NCI-H128 (cell line): Measurements from ENCODE around the gene RNF208.
"Not testable (repeated sequence)": the region's sequence is repeated elsewhere in the genome, so short reads cannot be mapped to it uniquely, and the experiment has no call there.

Source experiments
- DNase-seq: peaks from one replicate; lab custom pipeline; 2025; ENCODE audit not compliant: unreplicated experiment; lab: John Stamatoyannopoulos, UW

The RNF208 gene

GRCh38 chr9:137240318-137240840 lies 18.3 kb upstream of the RNF208 start:
- DNase-seq: peak; percentile 49

DNA sequence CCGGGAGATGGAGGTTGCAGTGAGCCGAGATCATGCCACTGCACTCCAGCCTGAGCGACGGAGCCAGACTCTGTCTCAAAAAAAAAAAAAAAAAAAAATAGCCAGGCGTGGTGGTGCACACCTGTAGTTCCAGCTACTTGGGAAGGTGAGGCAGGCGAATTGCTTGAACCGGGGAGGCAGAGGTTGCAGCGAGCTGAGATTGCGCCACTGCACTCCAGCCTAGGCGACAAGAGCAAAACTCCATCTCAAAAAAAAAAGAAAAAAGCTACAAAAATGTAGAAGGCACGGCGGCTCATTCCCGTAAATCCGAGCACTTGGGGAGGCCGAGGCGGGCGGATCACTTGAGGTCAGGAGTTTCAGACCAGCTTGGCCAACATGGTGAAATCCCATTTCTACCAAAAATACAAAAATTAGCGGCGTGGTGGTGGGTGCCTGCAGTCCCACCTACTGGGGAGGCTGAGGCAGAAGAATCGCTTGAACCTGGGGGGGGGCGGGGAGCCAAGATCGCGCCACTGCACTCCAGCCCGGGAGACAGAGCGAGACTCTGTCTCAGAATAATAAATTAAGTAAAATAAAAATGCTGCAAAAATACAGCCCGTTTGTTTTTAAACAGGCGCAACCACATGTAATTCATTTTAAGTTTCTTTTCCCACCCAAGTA lies 17.6 kb upstream of the RNF208 start:
- not testable (repeated sequence) for DNase-seq

DNA sequence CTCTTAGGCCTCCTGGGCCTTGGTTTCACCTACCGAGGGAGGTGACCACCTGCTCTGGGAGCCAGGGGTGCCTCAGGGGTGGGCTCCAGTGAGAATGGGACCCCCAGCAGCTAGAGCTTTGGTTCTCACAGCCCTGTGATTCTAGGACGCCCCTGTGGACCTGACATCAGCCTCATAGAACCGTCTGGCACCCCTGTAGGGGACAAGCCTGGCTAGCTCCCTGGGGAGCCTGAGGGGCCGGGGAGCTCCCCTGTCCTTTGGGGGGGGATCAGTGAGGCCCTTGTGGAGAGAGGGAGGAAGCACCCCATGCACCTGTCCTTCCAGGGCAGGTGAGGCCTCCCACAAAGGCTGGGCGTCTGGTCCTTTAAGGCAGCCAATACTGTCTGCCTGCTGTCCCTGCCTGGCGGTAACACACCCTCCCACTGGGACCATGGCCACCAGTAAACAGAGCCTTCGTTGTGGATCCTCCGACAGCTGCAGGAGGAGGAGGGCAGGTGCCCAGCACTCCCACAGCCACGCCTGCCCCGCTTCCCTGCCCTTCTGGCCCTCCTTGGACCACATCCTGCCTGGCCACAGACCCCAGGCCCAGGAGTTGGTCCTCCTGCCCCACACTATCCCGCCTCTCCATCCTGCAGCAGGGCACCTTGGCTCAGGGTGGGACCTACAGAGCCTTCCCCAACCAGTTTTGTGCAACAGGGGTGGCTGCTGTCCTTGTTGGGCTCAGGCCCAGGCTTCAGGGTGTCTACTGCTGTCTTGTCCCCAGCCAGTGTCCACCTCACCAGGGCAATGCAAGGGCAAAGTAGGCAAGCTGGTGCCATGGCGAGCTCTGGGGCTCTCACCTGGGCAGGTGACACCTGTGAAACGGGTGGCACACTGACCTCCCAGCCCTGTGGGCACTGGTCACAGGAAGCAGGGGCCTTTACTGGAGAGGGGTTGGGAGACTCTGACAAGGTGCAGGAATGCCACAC lies 16.0 kb upstream of the RNF208 start:
- DNase-seq: no peak

GRCh38 chr9:137236936-137237421 lies 14.9 kb upstream of the RNF208 start:
- DNase-seq: peak; percentile 31

DNA sequence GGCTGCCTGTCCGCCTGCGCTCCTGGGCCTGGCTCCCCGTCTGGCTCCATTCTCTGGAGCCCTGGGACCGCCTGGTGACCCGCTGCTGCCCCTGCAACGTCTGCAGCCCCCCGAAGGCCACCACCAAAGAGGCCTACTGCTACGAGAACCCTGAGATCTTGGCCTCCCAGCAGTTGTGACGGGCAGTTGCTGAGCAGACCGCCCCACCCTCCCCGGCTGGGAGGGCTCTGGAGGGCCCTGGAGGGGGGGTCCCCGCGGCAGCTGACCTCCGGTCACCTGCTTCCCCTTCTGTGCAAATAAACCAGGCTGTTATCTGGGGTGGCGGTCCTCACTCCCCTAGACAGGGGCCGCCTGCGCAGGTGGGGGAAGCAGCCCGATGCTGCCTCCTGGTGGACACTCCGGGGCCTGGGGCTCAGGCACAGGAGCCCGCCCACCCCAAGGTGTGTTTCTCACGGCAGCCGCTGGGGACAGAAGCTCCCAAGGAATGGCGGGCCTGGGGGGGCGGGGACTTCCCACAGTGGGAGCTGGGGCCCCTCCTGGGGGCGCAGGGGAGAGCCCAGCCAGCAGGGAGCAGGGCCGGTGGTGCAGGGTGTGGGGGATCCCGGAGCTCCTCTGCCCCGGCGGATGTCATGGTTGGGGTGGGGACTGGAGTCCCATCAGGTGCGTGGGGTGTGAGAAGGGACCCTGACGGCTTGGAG lies 14.3 kb upstream of the RNF208 start:
- peak; percentile 81 for DNase-seq

- no peak for DNase-seq
Observed at GRCh38 chr9:137235424-137236237, 13.6 kb upstream of the RNF208 start.

DNA sequence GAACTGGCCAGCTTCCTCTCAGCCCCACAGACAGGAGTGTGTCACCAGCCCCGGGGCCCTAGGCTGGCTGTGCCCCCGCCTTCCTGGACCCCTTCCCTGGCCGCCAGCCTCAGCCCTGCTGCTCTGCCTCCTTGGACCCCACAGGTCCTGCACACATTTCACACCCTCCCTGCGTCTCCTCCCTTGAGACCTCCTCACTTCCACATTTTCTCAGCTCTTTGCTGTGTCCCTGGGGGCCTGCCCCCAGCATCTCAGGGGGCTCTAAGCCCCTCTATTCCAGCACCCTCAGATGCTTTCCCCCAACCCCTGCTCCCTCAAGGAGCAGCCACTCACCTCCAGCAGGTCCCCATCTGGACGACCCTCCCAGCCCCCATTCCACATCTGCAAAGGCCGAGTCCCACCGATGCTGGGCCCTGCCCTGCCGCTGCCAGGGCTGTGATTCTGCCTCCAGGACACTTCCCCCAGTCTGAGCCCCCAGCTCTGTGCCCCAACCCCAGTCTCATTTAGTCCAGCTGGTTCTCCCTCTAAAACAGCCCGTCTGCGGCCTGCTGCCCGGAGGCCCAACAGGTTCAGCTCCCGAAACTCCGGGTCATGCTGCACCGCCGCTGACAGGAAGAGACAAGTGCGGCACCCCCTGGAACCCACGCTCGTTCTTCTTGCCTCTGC lies 12.9 kb upstream of the RNF208 start:
- no peak for DNase-seq

- no peak for DNase-seq
Observed at GRCh38 chr9:137234055-137234697, 12.1 kb upstream of the RNF208 start.

GRCh38 chr9:137233143-137233980 lies 11.3 kb upstream of the RNF208 start:
- DNase-seq: no peak

DNA sequence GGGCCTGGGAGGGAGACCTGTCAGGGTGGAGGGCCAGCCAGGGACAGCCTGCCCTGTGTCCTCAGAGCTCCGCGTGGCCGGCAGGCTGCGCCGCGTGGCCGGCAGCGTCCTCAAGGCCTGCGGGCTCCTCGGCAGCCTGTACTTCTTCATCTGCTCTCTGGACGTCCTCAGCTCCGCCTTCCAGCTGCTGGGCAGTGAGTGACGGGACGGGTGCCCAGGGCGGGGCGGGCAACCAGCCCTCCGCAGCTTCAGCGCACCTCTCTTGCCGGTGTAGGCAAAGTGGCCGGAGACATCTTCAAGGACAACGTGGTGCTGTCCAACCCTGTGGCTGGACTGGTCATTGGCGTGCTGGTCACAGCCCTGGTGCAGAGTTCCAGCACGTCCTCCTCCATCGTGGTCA lies 10.5 kb upstream of the RNF208 start:
- DNase-seq: no peak

DNA sequence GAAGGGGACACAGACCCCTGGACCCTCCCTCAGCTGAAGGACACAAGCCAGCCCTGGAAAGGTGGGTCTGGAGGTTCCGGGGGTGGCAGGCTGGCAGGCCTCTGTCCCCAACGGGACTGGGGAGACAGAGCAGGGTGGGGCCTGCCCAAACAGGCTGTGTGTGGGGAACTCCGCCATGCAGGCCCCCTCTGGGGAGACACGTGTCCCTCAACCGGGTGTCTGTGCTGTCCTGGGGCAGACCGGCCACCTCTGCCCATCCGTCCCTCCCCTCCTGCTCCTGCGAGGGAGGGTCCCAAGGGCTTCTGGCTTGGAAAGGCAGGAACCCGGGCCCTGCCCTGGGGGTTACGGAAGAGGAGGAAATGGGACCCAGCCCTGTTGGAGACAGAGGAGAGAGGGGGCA lies 10.1 kb upstream of the RNF208 start:
- DNase-seq: no peak

DNA sequence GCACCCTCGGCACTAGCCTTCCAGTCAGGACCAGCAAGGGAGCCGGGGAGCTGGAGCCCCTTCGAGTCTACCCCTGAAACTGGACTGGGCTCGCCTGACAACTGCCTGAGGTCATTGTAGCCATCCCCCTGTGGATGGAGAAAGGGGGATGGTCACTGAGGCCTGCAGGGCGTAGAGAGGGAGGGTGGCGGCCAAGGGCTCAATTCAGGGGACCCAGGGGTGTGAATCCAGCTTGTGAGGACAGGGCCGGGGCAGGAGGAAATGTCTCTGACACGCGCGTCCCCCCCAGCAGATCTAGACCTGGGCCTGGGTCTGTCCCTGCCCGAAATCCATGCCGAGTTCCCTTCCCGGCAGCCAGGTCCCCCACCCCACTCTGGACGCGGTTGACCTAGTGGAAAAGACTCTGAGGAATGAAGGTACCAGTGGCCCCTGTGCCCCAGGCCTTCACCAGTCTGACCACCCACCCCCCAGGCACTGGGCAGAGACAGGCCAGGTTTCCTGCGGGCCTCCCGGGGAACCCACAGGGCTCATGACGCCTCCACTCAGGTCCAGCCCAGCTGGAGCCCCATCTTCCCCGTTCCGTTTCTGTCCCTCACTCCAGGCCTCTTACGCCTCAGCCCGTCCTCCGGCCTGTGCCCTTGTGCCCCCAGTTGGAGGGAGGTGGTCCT lies 9.5 kb upstream of the RNF208 start:
- no peak for DNase-seq

- no peak for DNase-seq
Observed at GRCh38 chr9:137230705-137231371, 8.8 kb upstream of the RNF208 start, which contains the start of gene SLC34A3. TSS of gene SLC34A3 (plus strand) at chr9:137230901. CDS start at chr9:137231703, 802 bp downstream.

GRCh38 chr9:137229903-137230704 lies 8.1 kb upstream of the RNF208 start:
- no peak for DNase-seq

DNA sequence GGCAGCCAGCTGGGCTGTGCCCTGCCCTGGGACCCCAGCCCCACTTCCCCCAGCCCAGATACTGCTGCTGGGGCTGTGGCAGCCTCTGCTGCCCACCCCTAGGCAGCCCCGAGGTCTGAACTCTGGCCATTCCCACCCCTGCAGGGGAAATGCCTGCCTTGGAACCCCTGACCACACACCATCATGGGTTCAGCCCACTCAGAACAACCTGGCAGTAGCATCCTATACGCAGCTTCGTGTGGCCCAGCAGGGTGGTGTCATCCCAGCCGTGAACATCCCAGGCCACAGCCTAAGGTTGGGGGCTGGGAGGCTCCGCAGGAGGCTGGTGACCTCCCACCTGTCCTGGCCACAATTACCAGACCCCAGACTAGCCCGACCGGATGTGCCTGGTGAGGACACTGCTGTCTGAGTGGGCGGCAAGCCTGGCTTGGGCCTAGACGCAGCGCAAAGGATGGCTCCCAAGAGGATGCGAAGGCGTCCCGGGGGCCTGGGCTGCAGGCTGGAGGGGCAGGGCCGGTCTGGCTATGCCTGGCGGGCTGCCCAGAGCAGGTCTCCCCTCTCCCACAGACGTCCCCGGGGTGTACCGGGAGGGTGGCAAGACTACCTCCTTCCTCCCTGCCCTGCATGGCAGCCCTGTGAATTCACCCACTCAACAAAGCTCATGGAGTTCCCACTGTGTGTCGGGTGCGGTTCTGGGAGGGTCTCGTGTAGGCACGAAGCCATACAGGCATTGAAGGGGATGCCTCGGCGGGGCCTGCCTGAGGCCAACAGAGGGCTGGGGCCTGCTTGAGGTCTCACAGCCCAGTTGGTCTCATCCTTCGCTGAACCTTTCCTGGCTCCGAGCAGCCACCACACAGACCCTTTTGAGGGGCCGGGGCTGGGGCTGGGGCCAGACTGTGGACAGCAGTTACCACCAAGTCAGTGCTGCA lies 7.2 kb upstream of the RNF208 start:
- no peak for DNase-seq
